Smooth muscle cell (in vitro differentiated cells): ENCODE measurements around the gene MTNR1A. TPM values are rescaled to one million over a fixed set of nuclear protein-coding genes. Genes with fewer than 3 reads are reported as not detected.

Experiments
- DNase-seq: peaks from one replicate; lab custom pipeline; 2025; ENCODE audit not compliant: unreplicated experiment; lab: John Stamatoyannopoulos, UW
- H2AFZ ChIP-seq: fragments of 200-600 bp; sonication (generic); 2 replicates; pipeline ENCODE4 v1.6.0; 2016; ENCODE audit warnings: antibody characterized with exemption, low read depth, mild to moderate bottlenecking
- H3F3A ChIP-seq: fragments of 200-600 bp; sonication (generic); 2 replicates; pipeline ENCODE4 v1.6.0; 2017; ENCODE audit warnings: antibody characterized with exemption, low read depth
- H3K27ac ChIP-seq: fragments of 200-600 bp; sonication (generic); 2 replicates; pipeline ENCODE4 v1.5.1; 2016; ENCODE audit warnings: low read depth, mild to moderate bottlenecking
- H3K27me3 ChIP-seq: fragments of 200-600 bp; sonication (generic); 2 replicates; pipeline ENCODE4 v1.6.1; 2016; ENCODE audit warnings: low read depth, mild to moderate bottlenecking
- H3K36me3 ChIP-seq: fragments of 200-600 bp; sonication (generic); 2 replicates; pipeline ENCODE4 v1.5.1; 2016; ENCODE audit warnings: low read depth
- H3K4me1 ChIP-seq: fragments of 200-600 bp; sonication (generic); 2 replicates; pipeline ENCODE4 v1.5.1; 2016; ENCODE audit warnings: low read depth
- H3K4me2 ChIP-seq: fragments of 200-600 bp; sonication (generic); 2 replicates; pipeline ENCODE4 v1.6.0; 2016; ENCODE audit warnings: mild to moderate bottlenecking
- H3K4me3 ChIP-seq: fragments of 200-600 bp; sonication (generic); 2 replicates; pipeline ENCODE4 v1.5.1; 2016; ENCODE audit warnings: mild to moderate bottlenecking
- H3K79me2 ChIP-seq: fragments of 200-600 bp; sonication (generic); 2 replicates; pipeline ENCODE4 v1.6.0; 2016; ENCODE audit warnings: low read depth, mild to moderate bottlenecking
- H3K9ac ChIP-seq: fragments of 200-600 bp; sonication (generic); 2 replicates; pipeline ENCODE4 v1.6.0; 2016; ENCODE audit warnings: low read depth
- H3K9me3 ChIP-seq: fragments of 200-600 bp; sonication (generic); replicated peaks from 2 replicates; pipeline ENCODE4 v1.5.1; 2016; ENCODE audit warnings: low read depth
- H4K20me1 ChIP-seq: fragments of 200-600 bp; sonication (generic); 2 replicates; pipeline ENCODE4 v1.6.0; 2016; ENCODE audit warnings: low read depth
- WGBS: methylation state at CpG from one replicate; pipeline ENCODE4 v1.1.7; 2016; ENCODE audit warnings: low lambda C conversion rate; 5-methylcytosine and 5-hydroxymethylcytosine counted together
- polyA plus RNA-seq: library from polyadenylated mRNA; unstranded; fragments of >200 nt; fragmentation: Nextera tagmentation; extraction: Ambion mirVana; gene quantifications from 2 replicates; pipeline ENCODE4 v1.2.1, GENCODE V29; 2016
- total RNA-seq: library from RNA; depleted of rRNA; stranded (reverse); fragments of >200 nt; gene quantifications from 2 replicates; pipeline ENCODE4 v1.2.3, GENCODE V29; 2014
- TF ChIP-seq, protein P1 (sequence below): fragments of 200-600 bp; sonication (generic); IDR thresholded peaks from 2 replicates; pipeline ENCODE4 v1.5.1; 2017; ENCODE audit warnings: borderline replicate concordance, mild to moderate bottlenecking, antibody characterized with exemption; ENCODE audit not compliant: insufficient read depth, poor library complexity, severe bottlenecking

Gene MTNR1A
- total and polyA plus RNA-seq, 2 experiments from 2014 or later = not detected

DNA sequence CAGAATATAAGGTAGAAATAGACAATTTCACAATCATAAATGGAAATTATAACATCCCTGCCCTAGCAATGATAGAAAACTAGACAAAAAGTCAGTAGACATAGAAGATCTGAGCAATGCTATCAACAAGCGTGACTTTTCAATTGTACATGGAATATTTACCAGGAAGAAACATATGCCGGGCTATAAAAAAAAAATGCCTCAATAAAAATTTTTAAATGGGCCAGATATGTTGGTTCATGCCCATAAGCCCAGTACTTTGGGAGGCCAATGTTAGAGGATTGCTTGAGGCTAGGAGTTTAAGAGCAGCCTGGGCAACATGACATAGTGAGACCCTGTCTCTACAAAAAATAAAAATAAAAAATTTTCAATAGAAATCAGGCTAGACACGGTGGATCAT is 5.3 kb upstream of the MTNR1A start:
- Histone ChIP-seq H3K4me3 (no peak overlapping the region), H3K36me3 (no peaks in the 10 kb centered on the region), H3K9me3 (no peaks in the 10 kb centered on the region), H2AFZ (no peak overlapping the region), H3K9ac (no peak overlapping the region), H4K20me1 (no peaks in the 10 kb centered on the region), H3K4me2 (no peak overlapping the region), H3K4me1 (no peaks in the 10 kb centered on the region), H3K27ac (no peak overlapping the region), H3F3A (peaks cover 3% of the 10 kb centered on the region), H3K79me2 (no peaks in the 10 kb centered on the region), H3K27me3 (peaks cover 7% of the 10 kb centered on the region)
- WGBS = 94% methylated on average over 3 of the region's 3 CpGs
- TF ChIP-seq, protein P1, sequence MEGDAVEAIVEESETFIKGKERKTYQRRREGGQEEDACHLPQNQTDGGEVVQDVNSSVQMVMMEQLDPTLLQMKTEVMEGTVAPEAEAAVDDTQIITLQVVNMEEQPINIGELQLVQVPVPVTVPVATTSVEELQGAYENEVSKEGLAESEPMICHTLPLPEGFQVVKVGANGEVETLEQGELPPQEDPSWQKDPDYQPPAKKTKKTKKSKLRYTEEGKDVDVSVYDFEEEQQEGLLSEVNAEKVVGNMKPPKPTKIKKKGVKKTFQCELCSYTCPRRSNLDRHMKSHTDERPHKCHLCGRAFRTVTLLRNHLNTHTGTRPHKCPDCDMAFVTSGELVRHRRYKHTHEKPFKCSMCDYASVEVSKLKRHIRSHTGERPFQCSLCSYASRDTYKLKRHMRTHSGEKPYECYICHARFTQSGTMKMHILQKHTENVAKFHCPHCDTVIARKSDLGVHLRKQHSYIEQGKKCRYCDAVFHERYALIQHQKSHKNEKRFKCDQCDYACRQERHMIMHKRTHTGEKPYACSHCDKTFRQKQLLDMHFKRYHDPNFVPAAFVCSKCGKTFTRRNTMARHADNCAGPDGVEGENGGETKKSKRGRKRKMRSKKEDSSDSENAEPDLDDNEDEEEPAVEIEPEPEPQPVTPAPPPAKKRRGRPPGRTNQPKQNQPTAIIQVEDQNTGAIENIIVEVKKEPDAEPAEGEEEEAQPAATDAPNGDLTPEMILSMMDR = no peak
- no peak for DNase-seq

GRCh38 chr4:186557486-186557885 is 2.1 kb upstream of the MTNR1A start:
- TF ChIP-seq, protein P1 = no peak
- no peak for DNase-seq
- 49% methylated on average over 3 of the region's 3 CpGs for WGBS

GRCh38 chr4:186557061-186557460 is 1.7 kb upstream of the MTNR1A start:
- no peak overlapping the region for H3K4me2 ChIP-seq
- H3K79me2 ChIP-seq = no peaks in the 10 kb centered on the region
- H3F3A ChIP-seq = peaks cover 3% of the 10 kb centered on the region
- TF ChIP-seq, protein P1 = no peak
- no peak overlapping the region for H3K9ac ChIP-seq
- H3K4me1 ChIP-seq = peaks cover 8% of the 10 kb centered on the region
- H4K20me1 ChIP-seq = no peaks in the 10 kb centered on the region
- H3K36me3 ChIP-seq = no peaks in the 10 kb centered on the region
- 85% methylated on average over 7 of the region's 7 CpGs for WGBS
- H2AFZ ChIP-seq = no peak overlapping the region
- H3K27ac ChIP-seq = no peak overlapping the region
- H3K27me3 ChIP-seq = peaks cover 43% of the 10 kb centered on the region
- no peaks in the 10 kb centered on the region for H3K9me3 ChIP-seq
- no peak for DNase-seq
- H3K4me3 ChIP-seq = no peak overlapping the region

More at GRCh38 chr4:186557486-186557885, 2.1 kb upstream of the MTNR1A start:
- Histone ChIP-seq H3K4me3 (no peak overlapping the region), H3K4me2 (no peak overlapping the region), H2AFZ (no peak overlapping the region), H3K36me3 (no peaks in the 10 kb centered on the region), H3K4me1 (peaks cover 8% of the 10 kb centered on the region), H3K9ac (no peak overlapping the region), H4K20me1 (no peaks in the 10 kb centered on the region), H3F3A (peaks cover 3% of the 10 kb centered on the region), H3K9me3 (no peaks in the 10 kb centered on the region), H3K79me2 (no peaks in the 10 kb centered on the region), H3K27ac (no peak overlapping the region), H3K27me3 (peaks cover 39% of the 10 kb centered on the region)

- TF ChIP-seq, protein P1 = no peak
- H3K4me2 ChIP-seq = peak overlapping the region; percentile 91
- peaks cover 68% of the 10 kb centered on the region for H3K27me3 ChIP-seq
- no peak overlapping the region for H3K27ac ChIP-seq
- H3K36me3 ChIP-seq = no peaks in the 10 kb centered on the region
- H2AFZ ChIP-seq = peak overlapping the region; percentile 46
- no peaks in the 10 kb centered on the region for H4K20me1 ChIP-seq
- no peaks in the 10 kb centered on the region for H3K9me3 ChIP-seq
- peaks cover 3% of the 10 kb centered on the region for H3F3A ChIP-seq
- peak overlapping the region; percentile 50 for H3K4me3 ChIP-seq
- DNase-seq = no peak
- no peaks in the 10 kb centered on the region for H3K79me2 ChIP-seq
- WGBS = 18% methylated on average over 12 of the region's 12 CpGs
- H3K4me1 ChIP-seq = peaks cover 8% of the 10 kb centered on the region
- no peak overlapping the region for H3K9ac ChIP-seq
Observed at GRCh38 chr4:186554539-186554913, 841 bp downstream of the MTNR1A start.
